ENCODE results near the gene LRRC74B.

The LRRC74B gene

DNA sequence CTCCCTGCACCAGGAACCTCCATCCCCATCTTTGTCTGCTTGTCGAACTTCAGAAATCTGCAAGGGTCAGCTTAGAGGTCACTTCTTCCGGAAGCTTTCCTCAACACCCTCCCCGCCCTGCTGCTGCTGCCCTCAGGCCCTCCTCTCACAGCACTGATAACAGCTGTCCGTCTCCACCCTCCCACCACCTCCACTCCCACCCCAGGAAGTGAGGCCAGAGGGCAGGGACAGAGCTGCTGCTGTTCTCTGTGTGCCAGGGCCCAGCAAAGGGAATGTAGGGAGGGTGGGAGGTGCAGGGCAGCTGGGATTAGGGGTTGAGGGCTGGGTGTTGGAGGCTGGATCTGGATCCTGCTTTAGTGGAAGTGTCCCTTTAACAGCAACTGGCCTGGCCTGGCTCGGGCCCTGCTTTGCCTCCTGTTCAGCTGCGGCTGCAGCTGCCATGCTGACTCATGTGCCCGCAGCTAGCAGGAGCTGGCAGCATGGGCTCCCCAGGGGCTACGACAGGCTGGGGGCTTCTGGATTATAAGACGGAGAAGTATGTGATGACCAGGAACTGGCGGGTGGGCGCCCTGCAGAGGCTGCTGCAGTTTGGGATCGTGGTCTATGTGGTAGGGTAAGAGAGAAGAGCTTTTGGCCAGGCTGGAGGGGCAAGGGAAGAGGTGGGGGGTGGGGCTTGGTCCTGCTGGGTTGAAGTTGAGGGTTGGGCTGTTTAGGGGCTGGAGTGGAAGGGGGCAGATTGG lies 30.9 kb upstream of the LRRC74B start, which contains the start of gene P2RX6:
Gene P2RX6, plus strand, starts transcription at position 440 of the 740 bp plus-strand sequence. Its CDS starts 10 bp downstream, at position 450.
- no peak for DNase-seq

DNA sequence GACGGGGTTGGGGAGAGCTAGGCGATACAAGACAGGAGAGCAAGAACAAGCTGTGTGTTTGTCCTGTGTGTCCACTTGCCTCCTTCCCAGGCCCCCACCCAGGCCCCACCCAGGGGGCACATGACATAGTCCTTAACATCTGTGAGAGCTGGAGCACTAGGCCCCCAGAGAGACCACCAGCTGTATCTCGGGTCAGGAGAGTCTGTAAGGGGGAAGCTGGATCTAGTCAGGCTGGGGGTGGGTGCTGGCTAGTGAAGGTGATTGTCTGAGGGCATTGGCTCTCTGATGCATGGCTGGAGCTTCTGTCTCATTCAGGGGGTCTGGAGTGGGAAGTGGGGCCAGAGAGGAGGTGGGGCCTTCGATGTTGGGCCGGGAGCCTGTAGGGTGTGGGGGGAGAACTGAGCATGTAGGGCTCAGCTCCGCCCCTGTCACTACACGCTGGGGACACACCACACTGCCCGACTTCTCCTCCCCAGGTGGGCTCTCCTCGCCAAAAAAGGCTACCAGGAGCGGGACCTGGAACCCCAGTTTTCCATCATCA lies 30.2 kb upstream of the LRRC74B start:
- no peak for DNase-seq

DNA sequence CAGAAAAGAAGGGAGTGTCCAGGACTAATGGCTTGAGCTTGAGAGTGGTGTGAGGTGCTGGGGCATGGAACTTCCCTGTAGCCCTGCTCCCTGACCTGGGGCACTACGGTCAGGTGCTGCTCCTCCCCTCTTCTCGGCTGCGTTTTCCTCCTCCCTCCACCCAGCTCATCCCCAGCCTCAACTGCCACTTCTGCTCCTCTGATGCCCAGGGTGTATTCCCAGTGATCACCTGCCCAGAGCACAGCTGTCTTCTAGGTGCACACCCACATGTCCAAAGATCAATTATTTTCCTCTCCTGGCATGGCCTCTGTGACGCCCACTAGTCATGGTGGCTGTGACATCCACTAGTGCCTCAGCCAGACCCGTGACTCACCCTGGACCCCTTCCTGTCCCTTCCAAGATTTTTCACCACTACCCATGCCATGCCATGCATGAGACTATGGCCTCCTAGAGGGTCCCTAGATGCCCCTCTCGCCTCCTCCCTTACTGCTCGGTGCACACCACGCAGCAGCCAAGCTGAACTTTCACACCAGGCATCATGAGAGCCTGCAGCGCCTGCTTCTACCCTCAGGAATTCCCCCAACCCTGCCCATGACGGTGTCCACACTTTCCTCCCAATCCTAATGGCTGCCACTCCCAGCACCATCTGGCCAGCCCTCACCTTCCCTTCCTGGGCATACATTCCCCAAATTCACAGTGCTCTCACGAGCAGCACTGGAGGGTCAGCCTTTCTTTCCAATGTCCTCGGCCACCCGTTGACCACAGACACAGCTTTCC lies 28.9 kb upstream of the LRRC74B start:
- DNase-seq, result no peak

DNA sequence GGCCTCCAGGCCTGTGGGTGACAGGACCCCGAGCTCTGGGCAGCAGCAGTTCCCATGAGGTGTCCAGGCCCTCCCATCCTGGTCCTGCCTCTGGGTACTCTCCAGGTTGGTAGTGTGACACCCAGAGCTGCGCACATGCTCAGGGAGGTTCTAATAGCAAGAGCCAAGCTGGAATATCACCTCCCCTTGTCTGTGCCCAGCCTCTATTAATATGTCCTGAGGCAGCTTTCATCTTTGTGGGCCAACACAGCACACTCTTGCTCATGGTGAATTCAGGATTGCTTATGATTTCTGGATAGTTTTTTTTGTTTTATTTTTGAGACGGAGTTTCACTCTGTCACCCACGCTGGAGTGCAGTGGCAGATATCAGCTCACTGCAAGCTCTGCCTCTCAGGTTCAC lies 27.4 kb upstream of the LRRC74B start:
- DNase-seq, result no peak

DNA sequence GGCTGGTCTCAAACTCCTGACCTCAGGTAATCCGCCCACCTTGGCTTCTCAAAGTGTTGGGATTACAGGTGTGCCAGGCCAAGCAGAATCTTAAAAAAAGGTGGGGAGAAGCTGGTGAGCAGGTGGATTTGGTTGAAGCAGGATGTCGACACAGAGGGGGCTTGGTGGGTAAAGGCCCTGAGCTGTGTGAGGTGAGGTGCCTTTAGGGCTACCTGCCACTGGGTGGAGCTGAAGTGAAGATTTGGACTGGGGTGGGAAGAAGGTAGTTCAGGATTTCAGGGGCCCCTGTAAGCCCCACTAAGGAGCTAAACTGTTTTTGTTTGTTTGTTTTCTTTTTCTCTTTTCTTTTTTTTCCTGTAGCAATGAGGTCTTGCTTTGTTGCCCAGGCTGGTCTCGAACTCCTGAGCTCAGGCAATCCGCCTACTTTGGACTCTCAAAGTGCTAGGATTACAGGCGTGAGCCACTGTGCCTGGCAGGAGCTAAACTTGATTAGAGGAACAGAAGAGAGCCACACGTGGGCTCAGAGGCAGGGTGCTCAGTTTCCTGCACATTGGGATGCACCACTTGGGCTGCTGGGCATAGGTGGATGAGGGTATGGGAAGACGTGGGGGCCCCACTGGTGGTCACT lies 24.8 kb upstream of the LRRC74B start:
- DNase-seq, result no peak

DNA sequence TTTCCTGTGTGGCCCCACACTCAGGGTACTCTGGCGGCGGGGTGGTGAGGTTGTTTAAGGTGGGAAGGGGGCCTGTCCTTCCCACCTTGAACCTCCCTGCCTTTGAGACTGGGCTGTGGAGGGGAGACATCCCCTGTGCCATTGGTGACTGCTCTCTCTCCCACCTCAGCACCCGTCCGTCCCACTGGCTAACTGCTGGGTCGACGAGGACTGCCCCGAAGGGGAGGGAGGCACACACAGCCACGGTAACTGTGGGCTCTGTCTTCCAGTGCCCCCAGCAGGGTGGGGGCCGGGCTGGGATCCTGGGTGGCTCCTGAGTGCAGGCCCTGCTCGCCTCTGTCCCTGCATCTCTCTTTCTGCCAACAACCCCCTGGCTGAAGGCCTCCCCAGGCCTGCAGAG lies 23.2 kb upstream of the LRRC74B start:
- DNase-seq, result no peak

DNA sequence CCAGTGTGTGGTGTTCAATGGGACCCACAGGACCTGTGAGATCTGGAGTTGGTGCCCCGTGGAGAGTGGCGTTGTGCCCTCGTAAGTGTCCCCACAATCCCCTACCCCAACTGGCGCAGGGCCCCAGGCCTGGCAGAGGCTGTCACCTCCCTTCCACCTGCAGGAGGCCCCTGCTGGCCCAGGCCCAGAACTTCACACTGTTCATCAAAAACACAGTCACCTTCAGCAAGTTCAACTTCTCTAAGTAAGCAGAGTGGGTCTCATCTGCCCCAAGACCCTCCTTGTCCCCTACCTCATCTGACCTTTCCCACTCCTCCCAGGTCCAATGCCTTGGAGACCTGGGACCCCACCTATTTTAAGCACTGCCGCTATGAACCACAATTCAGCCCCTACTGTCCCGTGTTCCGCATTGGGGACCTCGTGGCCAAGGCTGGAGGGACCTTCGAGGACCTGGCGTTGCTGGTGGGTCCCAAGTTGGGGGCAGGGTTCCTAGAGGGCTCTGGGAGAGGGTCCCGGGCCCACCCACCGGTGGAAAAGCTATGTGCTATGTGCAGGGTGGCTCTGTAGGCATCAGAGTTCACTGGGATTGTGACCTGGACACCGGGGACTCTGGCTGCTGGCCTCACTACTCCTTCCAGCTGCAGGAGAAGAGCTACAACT lies 22.7 kb upstream of the LRRC74B start:
- DNase-seq, result no peak

DNA sequence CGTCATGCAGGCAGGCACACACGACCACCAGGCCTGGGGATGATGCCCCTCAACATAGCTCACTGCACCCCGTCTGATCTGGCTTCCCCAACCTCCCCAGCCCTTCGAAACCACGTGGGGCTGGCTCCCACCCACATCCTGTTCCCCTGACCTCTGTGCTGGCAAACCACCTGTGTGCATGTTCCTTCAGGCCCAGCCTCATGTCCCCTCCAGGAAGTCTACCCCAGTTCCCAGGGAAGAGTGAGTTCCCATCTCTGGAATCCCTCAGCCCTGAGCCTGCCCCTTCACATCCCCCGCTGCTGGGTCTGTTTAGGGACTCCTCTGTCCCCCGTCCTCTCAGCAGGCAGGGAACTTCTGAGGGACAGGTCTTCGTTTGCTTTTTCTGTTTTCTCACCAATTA lies 20.5 kb upstream of the LRRC74B start:
- DNase-seq, result no peak

DNA sequence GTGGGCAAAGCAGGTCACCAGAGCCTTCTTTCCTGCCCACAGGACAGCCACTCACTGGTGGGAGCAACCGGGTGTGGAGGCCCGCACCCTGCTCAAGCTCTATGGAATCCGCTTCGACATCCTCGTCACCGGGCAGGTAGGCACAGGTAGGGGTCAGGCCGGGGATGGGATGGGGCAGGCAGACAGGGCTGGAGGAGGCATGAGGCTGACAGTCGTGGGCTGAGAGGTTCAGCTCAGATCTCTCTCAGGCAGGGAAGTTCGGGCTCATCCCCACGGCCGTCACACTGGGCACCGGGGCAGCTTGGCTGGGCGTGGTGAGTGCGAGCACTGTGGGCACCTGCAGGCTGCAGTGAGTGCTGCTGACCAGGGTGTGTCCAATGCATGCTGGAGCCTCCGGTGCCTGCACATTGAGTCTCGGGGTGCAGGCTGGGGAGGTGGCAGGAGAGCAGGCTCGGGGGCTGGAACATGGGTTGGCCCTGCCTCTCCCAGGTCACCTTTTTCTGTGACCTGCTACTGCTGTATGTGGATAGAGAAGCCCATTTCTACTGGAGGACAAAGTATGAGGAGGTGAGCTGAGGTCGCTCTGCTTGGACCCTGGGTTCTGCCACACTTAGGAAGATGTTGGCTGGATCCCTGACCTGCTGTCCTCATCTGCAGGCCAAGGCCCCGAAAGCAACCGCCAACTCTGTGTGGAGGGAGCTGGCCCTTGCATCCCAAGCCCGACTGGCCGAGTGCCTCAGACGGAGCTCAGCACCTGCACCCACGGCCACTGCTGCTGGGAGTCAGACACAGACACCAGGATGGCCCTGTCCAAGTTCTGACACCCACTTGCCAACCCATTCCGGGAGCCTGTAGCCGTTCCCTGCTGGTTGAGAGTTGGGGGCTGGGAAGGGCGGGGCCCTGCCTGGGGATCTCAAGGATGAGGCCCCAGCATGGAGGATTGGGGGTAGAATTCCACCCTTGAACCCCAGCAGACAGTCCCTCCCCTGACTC lies 19.7 kb upstream of the LRRC74B start:
- no peak for DNase-seq

DNA sequence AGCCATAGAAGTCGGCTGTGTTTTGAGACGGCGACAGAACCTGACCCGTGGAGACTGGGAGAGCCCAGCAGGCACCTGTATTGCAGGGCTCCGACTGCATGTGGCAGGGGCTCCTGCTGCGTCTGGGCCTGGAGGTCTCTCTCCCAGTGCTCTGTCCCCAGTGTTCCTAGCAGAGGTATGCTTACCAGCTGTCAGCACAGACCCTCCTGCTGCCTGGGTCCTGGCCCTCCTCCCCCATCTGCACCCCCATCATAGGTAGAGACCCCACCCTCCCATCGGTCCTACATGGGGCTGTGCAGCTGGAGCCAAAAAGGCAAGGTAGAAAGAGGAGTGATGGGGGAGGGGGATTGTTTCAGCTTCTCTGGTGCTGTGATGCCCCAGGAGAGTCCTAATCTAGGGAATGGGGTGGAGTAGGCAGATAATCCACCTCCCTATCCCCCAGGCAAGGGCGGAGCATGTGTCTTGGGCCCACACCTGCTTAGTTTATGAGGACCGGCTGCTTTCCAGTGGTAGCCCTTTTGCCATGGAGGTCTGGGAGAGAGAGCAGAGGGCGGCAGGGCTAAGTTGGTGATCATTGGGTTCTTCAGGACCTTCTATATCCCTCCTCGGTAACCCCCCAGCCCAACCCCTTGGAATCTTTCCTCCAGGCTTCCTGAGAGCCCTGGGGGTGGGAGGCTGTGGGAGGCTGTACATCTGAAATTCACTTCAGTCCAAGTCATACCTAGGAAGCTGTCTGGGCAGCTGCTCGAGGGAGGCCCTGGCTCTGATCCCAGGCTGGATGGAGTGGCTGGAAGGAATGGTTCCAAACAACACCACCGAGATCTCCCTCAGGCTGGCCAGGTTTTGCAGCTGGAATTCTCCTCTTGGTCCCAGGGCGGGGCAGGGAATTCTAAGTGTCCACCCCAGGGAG lies 18.7 kb upstream of the LRRC74B start:
- peak; percentile 31 for DNase-seq

DNA sequence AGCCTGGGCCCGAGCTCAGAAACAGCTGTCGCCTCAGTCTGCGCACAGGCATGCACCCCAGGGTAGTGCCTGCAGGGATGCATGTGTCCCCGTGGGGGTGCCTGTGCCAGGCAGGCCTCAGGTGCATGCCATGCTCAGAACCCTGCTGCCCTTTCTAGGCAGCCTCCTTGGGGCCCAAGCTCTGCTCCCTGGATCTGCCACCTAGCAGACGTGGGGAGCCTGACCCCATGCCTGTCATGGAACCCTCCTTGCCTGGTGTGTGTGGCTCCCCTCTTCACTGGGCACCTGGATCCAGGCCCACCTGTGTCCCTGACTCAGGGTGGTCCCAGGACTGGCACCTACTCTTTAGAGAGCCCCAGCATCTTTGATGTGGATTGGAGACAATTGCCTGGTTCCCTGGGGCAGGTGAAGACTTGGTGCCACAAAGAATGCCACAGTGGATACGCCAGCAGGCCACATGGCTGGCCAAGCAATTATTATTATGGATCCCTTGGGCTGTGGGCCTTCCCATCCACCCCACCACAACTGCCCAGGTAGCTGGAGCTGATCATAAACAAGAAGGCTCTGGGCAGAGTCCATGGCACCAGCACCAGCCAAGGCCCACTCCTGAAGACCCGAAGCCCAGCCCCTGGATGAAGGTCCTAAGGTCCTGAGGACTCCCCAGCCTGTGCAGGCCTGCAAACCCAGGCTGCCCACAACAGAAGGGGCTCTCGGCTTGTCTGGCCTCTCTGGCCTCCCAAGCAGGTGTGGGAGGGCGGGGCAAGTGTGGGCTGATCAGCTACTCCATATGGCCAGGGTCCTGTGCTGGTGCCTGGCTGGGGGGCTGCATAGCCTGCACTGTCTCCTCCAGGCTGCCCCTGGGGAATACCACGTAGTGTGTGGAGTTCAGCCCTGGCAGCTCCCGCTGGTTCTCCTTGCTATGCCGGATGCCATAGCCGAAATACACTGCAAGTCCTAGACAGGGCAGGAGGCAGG lies 17.2 kb upstream of the LRRC74B start:
- DNase-seq, result no peak

DNA sequence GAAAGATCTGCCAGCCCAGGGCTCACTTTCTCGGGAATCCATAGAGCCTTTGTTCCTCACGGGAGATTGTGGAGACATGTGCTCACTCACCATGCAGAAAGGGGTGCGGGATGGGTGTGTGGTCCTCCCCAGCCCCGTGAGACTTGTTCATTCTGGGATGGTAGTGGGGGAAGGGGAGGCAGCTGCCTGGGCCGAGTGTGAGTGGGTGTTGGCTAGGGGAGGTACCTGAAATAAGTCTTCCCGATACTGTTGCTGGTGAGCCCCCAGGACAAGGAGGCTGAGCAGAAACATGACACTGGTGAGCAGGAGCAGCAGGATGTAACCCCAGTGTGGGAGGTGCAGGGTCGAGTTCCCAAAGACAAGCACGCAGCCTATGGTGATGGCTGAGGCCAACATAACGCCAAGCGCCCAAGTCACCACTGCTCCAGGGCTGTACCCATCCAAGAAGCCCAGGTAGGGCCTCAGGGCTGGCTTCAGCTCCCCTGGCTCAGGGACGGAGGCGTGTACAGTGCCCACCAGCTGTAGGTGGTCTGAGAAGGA lies 16.2 kb upstream of the LRRC74B start:
- DNase-seq, result no peak

DNA sequence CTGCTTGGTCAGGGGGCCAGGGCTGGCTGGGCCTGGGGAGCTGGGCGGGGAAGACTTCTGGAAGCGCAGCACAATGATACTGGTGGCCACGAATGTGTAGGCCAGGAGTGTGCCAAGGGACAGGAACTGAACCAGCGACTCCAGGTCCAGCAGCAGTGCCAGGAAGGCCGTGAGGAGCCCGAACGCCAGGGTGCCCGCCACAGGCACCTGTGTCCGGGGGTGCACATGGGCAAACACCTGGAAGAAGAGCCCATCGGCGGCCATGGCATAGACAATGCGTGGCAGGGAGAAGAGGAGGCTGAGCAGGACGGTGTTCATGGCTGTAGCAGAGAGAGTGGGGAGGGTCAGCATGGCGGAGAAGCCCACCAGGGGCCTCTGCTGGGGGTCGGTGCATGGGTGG lies 15.7 kb upstream of the LRRC74B start:
- no peak for DNase-seq

DNA sequence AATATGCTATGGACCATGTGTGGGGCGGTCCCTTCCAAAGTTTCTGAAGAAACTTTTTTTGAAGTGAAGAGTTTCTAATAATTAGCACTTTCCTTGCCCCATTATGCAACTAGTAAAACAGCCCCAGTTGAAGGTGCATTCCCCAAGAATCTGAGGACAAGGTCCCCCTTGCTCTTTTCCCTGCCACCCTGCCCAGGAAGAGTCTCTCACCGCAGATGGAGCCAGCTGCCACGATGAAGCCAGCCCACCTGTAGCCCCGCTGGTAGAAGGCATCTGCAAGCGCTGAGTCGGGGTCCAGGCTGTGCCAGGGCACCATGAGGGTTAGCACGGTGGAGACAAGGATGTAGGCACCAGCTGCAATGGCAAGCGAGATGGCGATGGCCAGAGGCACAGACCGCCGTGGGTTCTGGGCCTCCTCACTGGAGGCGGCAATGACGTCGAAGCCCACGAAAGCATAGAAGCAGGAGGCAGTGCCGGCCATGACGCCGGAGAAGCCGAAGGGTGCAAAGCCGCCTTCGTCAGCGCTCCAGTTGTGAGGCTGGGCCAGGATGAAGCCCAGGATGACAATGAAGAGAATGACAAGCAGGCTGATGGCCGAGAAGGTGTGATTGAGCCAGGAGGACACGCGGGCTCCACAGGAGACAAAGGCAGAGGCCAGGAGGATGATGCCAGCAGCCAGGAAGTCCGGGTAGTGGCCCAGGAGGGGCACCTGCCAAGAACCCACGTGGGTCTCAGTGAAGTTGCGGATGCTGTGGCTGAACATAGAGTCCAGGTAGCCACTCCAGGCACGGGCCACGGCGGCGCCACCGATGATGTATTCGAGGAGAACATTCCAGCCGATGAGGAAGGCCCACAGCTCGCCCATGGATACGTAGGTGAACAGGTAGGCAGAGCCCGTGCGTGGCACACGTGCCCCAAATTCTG lies 14.9 kb upstream of the LRRC74B start:
- no peak for DNase-seq

DNA sequence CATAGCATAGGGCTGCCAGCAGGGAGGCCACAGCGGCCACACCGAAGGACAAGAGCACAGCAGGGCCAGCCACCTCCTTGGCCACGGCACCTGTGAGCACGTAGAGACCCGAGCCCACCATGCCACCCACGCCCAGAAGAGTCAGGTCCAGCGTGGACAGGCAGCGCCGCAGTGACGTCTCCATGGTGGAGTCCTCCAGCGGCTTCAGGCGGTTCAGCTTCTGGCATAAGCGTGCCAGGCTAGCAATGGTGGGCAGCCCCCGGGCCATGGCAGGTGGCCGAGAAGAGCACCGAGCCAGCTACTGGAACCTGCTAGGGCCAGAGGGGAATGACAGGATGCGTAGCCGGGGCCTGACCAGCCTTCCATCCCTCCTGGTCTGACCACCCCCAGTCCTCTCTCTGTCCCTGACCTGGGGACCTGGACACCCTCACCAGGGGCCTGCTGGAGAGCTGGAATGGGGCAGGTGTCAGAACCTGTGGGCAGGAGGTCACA lies 14.2 kb upstream of the LRRC74B start:
- no peak for DNase-seq

DNA sequence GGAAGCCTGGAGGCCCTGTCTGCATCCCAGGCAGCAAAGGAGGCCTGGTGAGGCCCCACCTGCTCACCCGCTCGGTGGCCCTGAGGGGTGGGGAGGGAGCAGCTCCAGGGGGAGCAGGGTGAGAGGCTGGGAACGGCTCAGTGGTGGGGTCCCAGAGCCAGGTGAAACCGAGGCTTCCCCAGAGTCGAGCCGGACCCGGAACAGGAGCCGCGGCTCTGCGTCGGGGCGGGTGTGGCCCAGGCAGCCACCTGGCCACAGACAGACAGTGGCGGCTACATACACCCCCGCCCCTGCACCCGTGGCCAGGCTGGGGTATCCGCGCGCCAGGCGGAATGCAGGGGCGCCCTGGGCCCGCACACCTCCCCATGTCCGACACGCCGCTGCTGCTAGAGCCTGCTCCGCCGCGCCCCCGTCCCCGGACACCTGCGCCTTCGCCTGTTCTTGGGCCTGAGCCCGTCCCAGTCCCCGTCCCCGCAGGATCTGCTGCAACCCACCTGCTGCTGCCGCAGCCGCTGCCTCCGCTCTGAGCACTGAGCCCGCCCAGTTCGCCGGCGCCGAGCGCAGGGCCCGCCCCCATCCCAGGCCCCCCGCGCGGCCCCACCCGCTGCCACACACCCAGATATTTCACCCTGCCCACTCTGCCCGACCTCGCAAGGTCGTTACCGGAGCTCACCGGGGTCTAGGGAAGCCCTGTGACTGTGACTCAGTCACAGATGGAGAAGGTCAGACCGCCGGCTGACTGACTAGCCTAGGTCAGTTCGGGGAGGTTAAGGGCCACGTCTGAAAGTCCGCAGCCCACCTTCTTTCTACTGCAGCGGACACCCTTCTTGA lies 13.5 kb upstream of the LRRC74B start, which contains the start of gene SLC7A4:
Gene SLC7A4, minus strand, starts transcription at position 525 of the 831 bp plus-strand sequence. CDS start 749 bp downstream, outside the sequence.
- no peak for DNase-seq
